ENCODE results near the gene DHX35.

The DHX35 gene

GRCh38 chr20:38919683-38920082 is 42.5 kb upstream of the DHX35 start:
- Histone ChIP-seq H3K27ac (ENCODE audit: low read length, poor library complexity, severe bottlenecking) (no peak overlapping the region), H2BK15ac (ENCODE audit: low read depth, poor library complexity, severe bottlenecking) (no peak overlapping the region), H2BK120ac (ENCODE audit: low read depth, low read length) (no peak overlapping the region), H3K4ac (ENCODE audit: low read depth in 1 of 2, low read length in 2 of 2) (no peak overlapping the region), H3K18ac (ENCODE audit: low read depth in 1 of 2, low read length in 2 of 2) (no peak overlapping the region), H3K23ac (ENCODE audit: low read length in 2 of 2) (no peak overlapping the region), H3K4me1 (ENCODE audit: control insufficient read depth, insufficient read depth, low read depth, low read length) (no peaks in the 10 kb centered on the region), H3K79me1 (replicated peaks; ENCODE audit: low read length, poor library complexity, severe bottlenecking) (no peaks in the 10 kb centered on the region), H3K27me3 (ENCODE audit: control insufficient read depth in 1 of 2, insufficient read depth in 1 of 2, low read length in 2 of 2) (peaks cover 44 to 51% of the 10 kb centered on the region in 2 experiments), H3K14ac (ENCODE audit: low read length in 2 of 2) (no peak overlapping the region), H2AK5ac (ENCODE audit: low read length, severe bottlenecking) (no peak overlapping the region), H3K9me3 (ENCODE audit: control insufficient read depth, low read length) (no peaks in the 10 kb centered on the region), H3K4me3 (ENCODE audit: insufficient read depth in 1 of 2, low read depth in 1 of 2, low read length in 2 of 2) (no peak overlapping the region), H3K4me2 (ENCODE audit: low read length, poor library complexity, severe bottlenecking) (no peak overlapping the region), H3K9ac (ENCODE audit: low read length) (no peak overlapping the region), H2AFZ (ENCODE audit: low read depth, low read length) (no peak overlapping the region), H3K36me3 (ENCODE audit: control insufficient read depth in 1 of 2, insufficient read depth in 2 of 2, low read depth in 1 of 2, low read length in 2 of 2) (no peaks in the 10 kb centered on the region), H4K8ac (ENCODE audit: low read length) (no peak overlapping the region), H2BK5ac (ENCODE audit: low read depth, low read length, poor library complexity, severe bottlenecking) (no peak overlapping the region), H4K91ac (ENCODE audit: low read length) (no peak overlapping the region), H2BK12ac (ENCODE audit: low read length in 2 of 2) (no peak overlapping the region)
- 77% methylated on average over 7 of the region's 7 CpGs for WGBS
- no peak for DNase-seq

DNA sequence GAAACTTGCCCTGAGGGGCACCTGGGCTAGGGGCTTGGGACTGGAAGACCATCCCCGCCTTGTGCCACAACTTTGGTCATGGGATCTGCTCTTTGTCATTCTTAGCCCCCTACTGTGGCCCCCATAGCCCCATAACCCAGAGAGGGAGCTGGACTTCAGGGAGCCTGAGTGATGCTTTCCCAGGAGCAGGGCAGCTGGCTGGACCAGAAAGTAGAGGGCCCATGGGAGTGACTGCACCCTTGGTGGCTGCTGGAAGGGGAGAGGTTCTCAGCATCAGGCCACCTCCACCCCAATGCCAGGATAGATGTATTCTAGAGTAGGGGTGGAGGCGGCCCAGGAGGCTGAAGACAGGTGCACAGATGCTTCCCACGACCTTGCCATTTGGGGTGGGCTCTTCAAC is 41.7 kb upstream of the DHX35 start:
- Histone ChIP-seq H3K4me1 (ENCODE audit: control insufficient read depth, insufficient read depth, low read depth, low read length) (no peaks in the 10 kb centered on the region), H2BK120ac (ENCODE audit: low read depth, low read length) (no peak overlapping the region), H3K14ac (ENCODE audit: low read length in 2 of 2) (no peak overlapping the region), H3K9me3 (ENCODE audit: control insufficient read depth, low read length) (no peaks in the 10 kb centered on the region), H3K27ac (ENCODE audit: low read length, poor library complexity, severe bottlenecking) (no peak overlapping the region), H4K91ac (ENCODE audit: low read length) (no peak overlapping the region), H4K8ac (ENCODE audit: low read length) (no peak overlapping the region), H3K23ac (ENCODE audit: low read length in 2 of 2) (no peak overlapping the region), H2BK12ac (ENCODE audit: low read length in 2 of 2) (no peak overlapping the region), H3K27me3 (ENCODE audit: control insufficient read depth in 1 of 2, insufficient read depth in 1 of 2, low read length in 2 of 2) (peaks cover 44 to 48% of the 10 kb centered on the region in 2 experiments), H2BK5ac (ENCODE audit: low read depth, low read length, poor library complexity, severe bottlenecking) (no peak overlapping the region), H3K4me3 (ENCODE audit: insufficient read depth in 1 of 2, low read depth in 1 of 2, low read length in 2 of 2) (no peak overlapping the region), H3K36me3 (ENCODE audit: control insufficient read depth in 1 of 2, insufficient read depth in 2 of 2, low read depth in 1 of 2, low read length in 2 of 2) (no peaks in the 10 kb centered on the region), H3K9ac (ENCODE audit: low read length) (no peak overlapping the region), H2AFZ (ENCODE audit: low read depth, low read length) (no peak overlapping the region), H3K79me1 (replicated peaks; ENCODE audit: low read length, poor library complexity, severe bottlenecking) (no peaks in the 10 kb centered on the region), H3K18ac (ENCODE audit: low read depth in 1 of 2, low read length in 2 of 2) (no peak overlapping the region), H3K4ac (ENCODE audit: low read depth in 1 of 2, low read length in 2 of 2) (no peak overlapping the region), H2AK5ac (ENCODE audit: low read length, severe bottlenecking) (no peak overlapping the region), H2BK15ac (ENCODE audit: low read depth, poor library complexity, severe bottlenecking) (no peak overlapping the region), H3K4me2 (ENCODE audit: low read length, poor library complexity, severe bottlenecking) (no peak overlapping the region)
- no peak for DNase-seq
- 57% methylated on average over 3 of the region's 3 CpGs for WGBS

- H2BK15ac ChIP-seq (ENCODE audit: low read depth, poor library complexity, severe bottlenecking) = no peak overlapping the region
These were observed 41.3 kb upstream of the DHX35 start for GRCh38 chr20:38920851-38921250.

DNA sequence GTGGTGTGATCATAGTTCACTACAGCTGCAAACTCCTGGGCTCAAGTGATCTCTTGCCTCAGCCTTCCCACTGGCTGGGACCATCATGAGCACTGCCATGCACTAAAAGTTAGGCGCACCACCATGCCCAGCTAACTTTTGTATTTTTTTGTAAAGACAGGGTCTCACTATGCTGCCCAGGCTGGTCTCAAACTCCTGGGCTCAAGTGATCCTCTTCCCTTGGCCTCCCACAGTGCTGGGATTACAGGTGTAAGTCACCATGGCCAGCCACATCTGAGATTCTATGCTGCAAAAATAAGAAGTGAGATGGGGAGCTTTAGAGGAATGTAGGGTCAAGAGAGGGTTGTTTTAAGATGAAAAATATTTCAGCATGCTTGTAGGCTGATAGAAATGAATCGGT is 37.4 kb upstream of the DHX35 start:
- H3K4me2 ChIP-seq (ENCODE audit: low read length, poor library complexity, severe bottlenecking) = no peak overlapping the region

More at GRCh38 chr20:38920851-38921250, 41.3 kb upstream of the DHX35 start:
- no peaks in the 10 kb centered on the region for H3K4me1 ChIP-seq (ENCODE audit: control insufficient read depth, insufficient read depth, low read depth, low read length)
- no peak overlapping the region for H2BK120ac ChIP-seq (ENCODE audit: low read depth, low read length)
- H2AK5ac ChIP-seq (ENCODE audit: low read length, severe bottlenecking) = no peak overlapping the region
- no peak overlapping the region for H3K9ac ChIP-seq (ENCODE audit: low read length)
- 83% methylated on average over 9 of the region's 9 CpGs for WGBS
- H3K27me3 ChIP-seq (ENCODE audit: control insufficient read depth in 1 of 2, insufficient read depth in 1 of 2, low read length in 2 of 2) = peaks cover 44 to 48% of the 10 kb centered on the region in 2 experiments
- DNase-seq = no peak
- H4K91ac ChIP-seq (ENCODE audit: low read length) = no peak overlapping the region
- no peak overlapping the region for H2AFZ ChIP-seq (ENCODE audit: low read depth, low read length)
- H3K4me3 ChIP-seq (ENCODE audit: insufficient read depth in 1 of 2, low read depth in 1 of 2, low read length in 2 of 2) = no peak overlapping the region
- no peak overlapping the region for H3K14ac ChIP-seq (ENCODE audit: low read length in 2 of 2)
- no peak overlapping the region for H2BK12ac ChIP-seq (ENCODE audit: low read length in 2 of 2)
- H3K27ac ChIP-seq (ENCODE audit: low read length, poor library complexity, severe bottlenecking) = no peak overlapping the region
- H3K18ac ChIP-seq (ENCODE audit: low read depth in 1 of 2, low read length in 2 of 2) = no peak overlapping the region
- no peaks in the 10 kb centered on the region for H3K36me3 ChIP-seq (ENCODE audit: control insufficient read depth in 1 of 2, insufficient read depth in 2 of 2, low read depth in 1 of 2, low read length in 2 of 2)
- no peak overlapping the region for H3K4ac ChIP-seq (ENCODE audit: low read depth in 1 of 2, low read length in 2 of 2)
- H3K9me3 ChIP-seq (ENCODE audit: control insufficient read depth, low read length) = no peaks in the 10 kb centered on the region
- H4K8ac ChIP-seq (ENCODE audit: low read length) = no peak overlapping the region
- no peak overlapping the region for H3K4me2 ChIP-seq (ENCODE audit: low read length, poor library complexity, severe bottlenecking)
- no peaks in the 10 kb centered on the region for H3K79me1 ChIP-seq (replicated peaks; ENCODE audit: low read length, poor library complexity, severe bottlenecking)
- H3K23ac ChIP-seq (ENCODE audit: low read length in 2 of 2) = no peak overlapping the region
- H2BK5ac ChIP-seq (ENCODE audit: low read depth, low read length, poor library complexity, severe bottlenecking) = no peak overlapping the region

More for the DNA sequence above, 37.4 kb upstream of the DHX35 start:
- Histone ChIP-seq H3K27me3 (ENCODE audit: control insufficient read depth in 1 of 2, insufficient read depth in 1 of 2, low read length in 2 of 2) (peaks cover 26 to 27% of the 10 kb centered on the region in 2 experiments), H2BK12ac (ENCODE audit: low read length in 2 of 2) (no peak overlapping the region), H3K4ac (ENCODE audit: low read depth in 1 of 2, low read length in 2 of 2) (no peak overlapping the region), H3K9ac (ENCODE audit: low read length) (no peak overlapping the region), H3K23ac (ENCODE audit: low read length in 2 of 2) (no peak overlapping the region), H3K9me3 (ENCODE audit: control insufficient read depth, low read length) (no peaks in the 10 kb centered on the region), H2BK120ac (ENCODE audit: low read depth, low read length) (no peak overlapping the region), H3K4me3 (ENCODE audit: insufficient read depth in 1 of 2, low read depth in 1 of 2, low read length in 2 of 2) (no peak overlapping the region), H2AK5ac (ENCODE audit: low read length, severe bottlenecking) (no peak overlapping the region), H4K91ac (ENCODE audit: low read length) (no peak overlapping the region), H3K27ac (ENCODE audit: low read length, poor library complexity, severe bottlenecking) (no peak overlapping the region), H3K36me3 (ENCODE audit: control insufficient read depth in 1 of 2, insufficient read depth in 2 of 2, low read depth in 1 of 2, low read length in 2 of 2) (no peaks in the 10 kb centered on the region), H3K4me1 (ENCODE audit: control insufficient read depth, insufficient read depth, low read depth, low read length) (peaks cover 6% of the 10 kb centered on the region), H2AFZ (ENCODE audit: low read depth, low read length) (no peak overlapping the region), H3K18ac (ENCODE audit: low read depth in 1 of 2, low read length in 2 of 2) (no peak overlapping the region), H3K79me1 (replicated peaks; ENCODE audit: low read length, poor library complexity, severe bottlenecking) (peaks cover 6% of the 10 kb centered on the region), H2BK15ac (ENCODE audit: low read depth, poor library complexity, severe bottlenecking) (no peak overlapping the region), H3K14ac (ENCODE audit: low read length in 2 of 2) (no peak overlapping the region), H2BK5ac (ENCODE audit: low read depth, low read length, poor library complexity, severe bottlenecking) (no peak overlapping the region), H4K8ac (ENCODE audit: low read length) (no peak overlapping the region)
- 99% methylated on average over 2 of the region's 2 CpGs for WGBS
- DNase-seq = no peak
